ENCODE measurements around the gene WFDC11.
"Not testable (repeated sequence)": the region's sequence is repeated elsewhere in the genome, so short reads cannot be mapped to it uniquely, and the experiment has no call there.

GRCh38 chr20:45716141-45716688 lies 46.2 kb upstream of the WFDC11 start:
- not testable (repeated sequence) for TF ChIP-seq POLR2A, CTCF (IDR thresholded peaks at IDR 0.05)
